ELF-1 (cell line): Measurements from ENCODE around the gene LRP8.

Experiments
- DNase-seq: peaks from one replicate; pipeline ENCODE4 v3.0.0-alpha.2; 2016; ENCODE audit warnings: low read depth, low spot score

Gene LRP8

DNA sequence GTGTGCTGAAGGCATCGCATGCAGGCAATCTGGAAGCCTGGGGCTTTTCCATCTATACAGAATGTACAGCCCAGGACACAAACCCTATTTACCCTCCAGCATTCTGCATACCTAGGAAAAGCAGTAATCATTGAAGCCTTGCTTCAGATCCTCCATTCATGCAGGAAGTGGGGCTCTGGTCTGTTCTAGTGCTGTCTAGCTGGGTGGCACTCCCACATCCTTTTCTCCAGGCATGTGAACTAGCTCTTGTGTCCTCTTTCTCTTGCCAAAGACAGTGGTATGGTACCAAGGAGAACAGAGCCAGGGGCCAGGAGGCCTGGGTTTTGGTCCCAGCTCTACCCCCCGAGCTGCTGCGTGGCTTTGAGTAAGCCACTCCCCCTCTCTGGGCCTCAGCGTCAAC lies 21.7 kb downstream of the LRP8 start:
- no peak for DNase-seq

DNA sequence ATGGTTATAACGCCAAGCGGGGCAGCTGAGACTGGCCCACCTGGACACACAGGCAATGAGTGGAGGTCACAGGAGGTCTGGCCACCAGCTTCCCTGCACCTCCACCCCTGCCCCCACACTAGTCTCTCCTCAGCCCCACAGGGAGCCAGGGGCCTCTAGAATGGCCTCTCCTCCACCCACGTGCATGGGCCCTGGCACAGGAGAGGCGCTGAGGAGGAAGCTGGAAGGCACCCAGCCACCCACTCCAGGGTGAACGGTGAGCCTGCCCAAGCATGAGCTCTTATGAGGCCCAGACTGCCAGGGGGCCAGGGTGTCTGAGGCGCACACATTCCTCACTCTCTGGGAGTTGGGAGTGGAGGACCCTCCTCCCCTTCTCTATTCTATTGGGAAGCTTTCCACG lies 22.2 kb downstream of the LRP8 start:
- no peak for DNase-seq

DNA sequence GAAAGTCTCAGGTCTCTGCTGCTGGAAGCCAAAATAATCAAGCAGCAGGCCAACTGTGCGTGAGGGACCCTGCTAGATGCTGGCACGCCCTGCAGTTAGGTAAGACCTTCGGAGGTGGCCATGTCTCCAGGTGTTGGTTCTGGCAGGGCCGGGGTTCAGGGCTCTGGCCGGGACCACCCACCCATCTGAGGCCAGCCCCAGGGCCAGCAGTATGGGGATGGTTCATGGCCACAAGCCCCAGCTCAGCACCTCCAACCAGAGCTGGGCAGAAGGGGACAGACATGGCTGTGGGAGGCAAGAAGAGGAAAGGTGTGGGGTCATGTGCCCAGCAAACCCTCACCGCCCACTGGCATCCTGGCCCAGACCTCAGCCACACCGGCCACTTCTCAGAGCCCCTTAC lies 23.3 kb downstream of the LRP8 start:
- no peak for DNase-seq

DNA sequence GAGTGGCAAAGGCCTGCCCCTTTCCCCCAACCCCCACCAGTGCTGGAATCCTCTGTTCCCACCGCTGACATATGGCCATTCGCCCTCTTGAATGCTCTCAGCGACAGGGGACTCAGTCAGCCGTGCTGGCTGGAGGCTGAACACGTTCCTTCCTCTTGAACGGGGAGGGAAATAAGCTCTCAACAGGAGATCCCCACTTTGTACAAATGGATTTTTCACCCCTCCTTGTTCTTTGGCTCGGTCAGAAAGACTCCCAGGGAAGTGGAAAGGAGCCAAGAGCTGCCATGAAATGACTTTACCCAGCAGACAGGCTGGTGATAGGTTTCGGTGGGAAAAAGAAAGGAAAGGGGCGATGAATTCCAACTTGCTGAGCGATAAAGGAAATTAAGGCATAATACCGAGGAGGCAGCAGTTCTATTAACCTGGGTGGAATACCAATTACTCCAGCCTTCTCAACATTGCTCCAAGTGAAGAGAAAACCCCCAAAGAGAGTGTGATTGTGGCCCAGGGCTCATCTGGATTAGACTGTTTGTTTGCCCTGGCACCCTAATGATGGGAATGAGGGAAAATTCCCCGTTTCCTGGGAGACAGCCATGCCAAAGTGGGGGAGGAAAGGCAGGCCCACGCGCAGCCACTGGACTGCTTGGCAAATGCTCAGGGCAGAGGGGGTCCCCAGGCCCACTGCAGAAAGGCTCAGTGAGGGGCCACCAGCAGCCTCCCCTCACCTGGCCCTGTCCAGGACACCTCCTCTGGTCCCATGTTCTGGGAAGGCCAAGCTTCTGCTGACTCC lies 23.9 kb downstream of the LRP8 start:
- no peak for DNase-seq

DNA sequence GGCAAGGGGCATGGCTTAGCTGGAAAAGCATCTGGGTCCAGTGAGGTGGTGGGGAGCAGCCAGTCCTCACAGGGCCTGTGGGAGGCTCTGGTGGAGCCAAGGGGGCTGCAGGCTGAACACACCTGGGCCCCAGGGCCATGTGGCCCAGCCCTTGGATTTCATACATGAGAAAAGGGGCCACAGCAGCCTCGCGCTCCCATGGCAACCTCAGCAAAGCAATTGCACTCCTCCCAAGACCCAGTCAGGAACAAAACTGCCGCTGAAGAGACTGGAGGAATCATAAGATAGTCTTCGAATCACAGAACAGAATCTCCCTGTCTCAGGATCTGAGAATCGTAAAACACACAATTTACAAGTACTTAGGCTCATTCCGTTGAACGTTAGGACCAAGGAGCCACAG lies 24.6 kb downstream of the LRP8 start:
- DNase-seq = no peak

DNA sequence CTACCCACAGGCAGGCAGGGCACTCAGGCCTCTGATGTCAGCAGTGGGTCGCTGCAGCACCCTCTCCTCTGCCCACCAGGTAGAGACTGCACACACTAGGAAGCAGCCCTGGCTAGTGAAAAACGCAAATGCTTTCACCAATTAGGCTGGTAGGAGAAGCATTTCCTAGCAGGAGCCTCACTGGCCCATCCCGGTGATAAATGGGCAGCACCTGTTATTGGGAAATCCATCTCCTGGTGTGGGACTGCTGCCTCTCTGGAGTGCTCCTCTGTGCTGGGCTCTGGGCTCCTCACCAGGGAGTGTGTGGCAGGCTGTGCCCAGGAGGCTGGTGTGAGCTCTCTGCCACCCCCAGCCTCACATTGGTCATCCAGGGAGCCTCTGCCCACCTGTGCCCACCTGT lies 28.6 kb downstream of the LRP8 start:
- no peak for DNase-seq

DNA sequence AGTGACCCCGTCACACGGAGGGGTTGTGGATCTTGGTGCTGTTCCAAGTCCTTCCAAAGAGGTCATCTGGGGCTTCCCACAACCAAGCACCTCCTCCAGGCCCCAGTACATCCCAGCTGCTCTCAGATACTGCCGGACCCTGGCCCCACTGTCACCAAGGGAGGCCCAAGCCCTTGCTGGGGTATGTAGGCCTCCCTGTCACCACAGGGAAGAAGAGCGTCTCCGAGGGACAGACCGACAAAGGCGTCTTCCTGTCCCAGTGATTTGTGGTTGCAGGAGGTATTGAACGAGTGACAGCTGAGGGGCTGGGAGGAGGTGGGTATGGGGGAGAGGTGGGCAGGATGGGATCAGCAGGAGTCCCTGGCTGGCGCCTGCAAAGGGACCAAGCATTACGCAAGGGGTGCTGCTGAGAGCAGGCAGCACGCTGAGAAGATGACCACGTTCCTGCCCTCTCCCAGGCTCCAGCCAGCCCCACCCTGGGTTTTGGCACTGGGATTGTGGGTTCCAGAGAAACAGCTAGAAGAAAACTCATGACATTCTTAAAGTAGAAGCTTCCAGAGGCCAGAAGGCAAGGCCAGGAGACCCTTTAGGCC lies 29.7 kb downstream of the LRP8 start:
- DNase-seq = no peak

DNA sequence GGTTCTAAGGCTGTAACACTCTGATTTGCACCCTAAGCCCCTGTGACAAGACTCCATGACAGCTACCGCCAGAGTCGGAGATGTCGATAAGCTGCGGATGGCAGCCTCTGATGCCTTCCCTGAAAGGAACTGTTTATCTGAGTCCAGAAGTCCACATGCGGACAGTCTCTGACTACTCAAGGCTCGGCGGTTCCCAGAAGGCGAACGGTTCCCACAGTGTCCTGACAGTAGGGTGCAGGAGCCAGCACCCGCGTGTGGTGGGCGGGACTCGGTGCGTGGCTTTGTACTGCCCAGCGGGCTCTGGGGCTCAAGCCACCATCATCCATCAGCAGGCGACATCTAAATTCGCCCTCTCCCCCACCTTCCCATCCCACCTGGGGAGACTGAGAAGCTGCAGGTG lies 30.7 kb downstream of the LRP8 start:
- no peak for DNase-seq

DNA sequence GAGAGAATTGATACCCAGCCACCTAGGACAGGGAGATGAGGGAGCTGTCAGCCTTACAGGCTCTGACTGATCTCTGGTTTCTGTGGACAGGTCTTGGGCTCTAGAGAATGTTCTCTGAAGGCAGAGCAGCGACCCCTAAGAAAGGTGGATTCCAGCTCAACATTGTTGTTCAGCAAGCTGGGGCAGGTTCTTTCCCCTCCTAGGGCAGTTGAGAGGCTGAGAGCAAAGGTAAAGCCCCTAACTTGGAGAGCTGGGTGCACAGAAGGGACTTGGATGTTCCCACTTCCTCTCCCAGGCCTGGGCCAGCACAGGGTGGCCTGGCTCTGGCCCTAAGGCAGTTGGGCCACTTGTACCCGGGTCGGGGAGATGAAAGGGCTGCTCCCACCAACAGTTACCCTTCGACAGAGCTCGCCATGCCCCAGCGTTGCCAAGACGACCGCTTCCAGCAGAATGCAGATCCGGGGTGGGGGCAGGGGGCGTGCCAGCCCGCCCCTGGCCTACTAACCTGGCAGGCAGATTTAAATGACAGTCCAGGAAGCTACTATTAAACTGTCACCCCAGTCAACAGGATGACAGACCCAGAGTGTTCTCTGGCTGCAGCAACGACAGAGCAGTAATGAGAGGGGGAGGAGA lies 31.6 kb downstream of the LRP8 start:
- no peak for DNase-seq

DNA sequence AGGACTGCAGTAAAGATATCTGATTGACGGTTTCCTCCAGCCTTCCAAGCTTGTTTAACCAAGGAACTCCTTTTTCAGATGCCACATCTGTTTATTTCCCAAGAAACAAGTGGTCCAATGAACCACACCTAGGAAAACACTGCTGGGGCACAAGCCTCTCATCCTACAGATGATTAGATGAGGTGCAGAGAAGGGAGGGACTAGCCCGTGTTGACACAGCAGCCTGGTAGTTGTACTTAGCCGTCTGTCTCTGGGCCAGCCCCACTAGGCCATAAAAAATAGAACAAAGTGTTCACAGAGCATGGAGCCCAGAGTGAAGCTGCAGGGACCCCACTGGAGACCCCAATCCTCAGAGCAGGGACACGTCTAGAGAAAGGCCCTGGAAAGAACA lies 32.1 kb downstream of the LRP8 start:
- no peak for DNase-seq

DNA sequence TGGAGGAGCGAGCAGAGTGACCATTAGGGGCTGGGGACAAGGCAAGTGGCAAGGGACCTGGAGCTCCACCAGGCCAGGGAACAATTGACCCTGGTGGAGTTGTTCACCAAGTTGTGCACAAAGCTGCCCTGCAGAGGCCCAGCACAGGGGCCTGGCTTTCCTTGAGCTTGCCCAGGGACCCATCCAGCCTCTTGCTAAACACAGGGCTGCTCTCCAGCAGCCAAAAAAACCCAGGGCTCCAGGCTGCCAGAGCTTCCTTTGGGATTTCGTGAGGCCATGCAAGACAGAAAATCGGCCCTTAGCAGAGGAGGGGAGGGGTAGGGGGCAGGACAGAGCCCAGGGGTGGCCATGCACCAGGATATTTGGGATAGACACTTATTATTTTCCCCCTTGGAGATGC lies 32.6 kb downstream of the LRP8 start:
- DNase-seq = no peak

DNA sequence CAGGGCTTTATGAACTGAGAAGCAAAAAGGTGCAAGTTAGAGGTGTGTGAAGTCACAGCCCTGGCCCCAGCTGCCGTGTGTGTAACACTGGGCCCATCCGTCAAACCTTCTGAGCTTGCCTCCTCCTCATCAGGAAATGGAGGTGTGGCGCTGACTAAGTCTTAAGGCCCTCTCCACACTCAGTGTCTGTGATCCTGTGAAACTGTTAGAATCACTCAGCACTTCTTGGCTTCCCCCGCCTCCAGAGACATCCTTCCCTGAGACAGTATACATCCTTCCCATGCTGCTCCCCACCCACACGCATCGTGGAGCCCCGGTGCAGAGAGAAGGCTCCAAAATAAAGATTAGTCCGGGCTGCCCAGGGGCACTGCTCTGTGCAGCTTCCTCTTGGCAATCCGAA lies 33.3 kb downstream of the LRP8 start:
- no peak for DNase-seq

DNA sequence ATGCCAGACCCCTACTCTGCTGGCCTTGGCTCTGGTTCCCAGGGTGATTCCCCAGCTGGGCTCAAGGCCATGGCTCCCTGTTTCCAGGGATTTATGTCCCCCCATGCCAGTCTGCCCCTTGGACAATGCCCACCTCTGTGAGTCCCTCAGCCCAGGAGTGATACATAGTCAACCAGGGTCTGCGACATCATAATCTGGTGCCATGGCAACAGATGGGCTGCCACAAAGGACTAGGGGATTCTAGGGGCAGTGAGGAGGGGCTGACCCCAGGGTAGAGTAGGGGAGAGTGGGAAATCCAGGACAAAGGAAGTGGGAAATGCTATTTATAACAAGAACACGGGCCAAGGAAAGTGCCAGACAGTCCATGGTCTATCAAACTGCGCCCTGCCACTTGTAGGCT lies 33.8 kb downstream of the LRP8 start:
- no peak for DNase-seq

DNA sequence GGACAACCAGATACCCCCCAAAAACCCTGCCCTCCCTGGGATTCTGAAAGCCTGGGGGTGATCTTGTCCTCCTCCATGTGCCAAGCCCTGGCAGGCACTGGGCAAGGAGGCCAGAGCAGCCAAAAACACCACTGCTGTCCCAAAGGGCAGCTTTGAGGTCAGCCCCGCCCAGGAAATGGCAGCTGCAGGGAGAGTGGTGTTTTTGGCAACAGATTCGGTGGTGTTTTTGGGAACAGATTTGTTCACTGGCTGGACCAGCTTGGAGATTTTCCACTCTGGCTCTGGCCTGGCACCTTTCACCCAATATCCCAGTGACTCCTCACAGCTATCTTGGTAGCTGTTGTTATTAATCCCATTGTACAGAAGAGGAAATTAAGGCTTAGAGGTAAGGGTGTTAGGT lies 34.7 kb downstream of the LRP8 start:
- no peak for DNase-seq

DNA sequence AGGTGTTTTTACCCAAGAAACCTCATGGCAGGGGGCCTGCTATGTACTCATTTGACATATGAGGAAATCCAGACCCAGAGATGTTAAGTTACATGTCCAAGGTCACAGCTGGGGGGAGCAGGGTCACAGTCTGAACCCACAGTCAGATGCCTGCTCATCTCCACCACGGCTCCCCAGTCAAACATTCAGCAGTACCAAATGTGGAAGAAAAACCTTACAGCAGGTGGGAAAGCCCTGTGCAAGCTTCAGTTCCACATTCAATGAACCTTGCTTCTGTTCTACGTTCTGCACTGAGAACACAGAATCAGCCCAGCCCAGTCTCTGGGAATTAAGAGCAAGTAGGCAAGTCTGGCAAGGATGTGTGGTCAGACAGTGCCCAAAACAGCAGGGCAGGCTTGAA lies 35.2 kb downstream of the LRP8 start:
- DNase-seq = no peak

DNA sequence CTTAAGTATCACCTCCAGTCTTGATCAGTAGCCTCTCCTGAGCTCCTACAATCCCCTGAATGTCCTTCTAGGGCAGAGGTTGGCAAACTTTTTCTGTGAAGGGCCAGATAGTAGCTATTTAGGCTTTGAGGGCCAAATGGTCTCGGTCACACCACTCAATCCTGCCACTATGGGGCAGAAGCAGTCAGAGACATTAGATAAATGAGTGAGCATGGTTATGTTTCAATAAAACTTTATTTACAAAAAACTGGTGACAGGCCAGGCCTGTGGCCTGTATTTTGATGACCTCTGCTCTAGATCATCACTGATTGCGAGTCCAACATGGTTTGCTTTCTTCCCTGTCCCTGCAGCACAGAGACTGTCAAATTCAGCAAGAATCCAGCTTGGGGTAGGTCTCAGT lies 36.3 kb downstream of the LRP8 start:
- DNase-seq = no peak

DNA sequence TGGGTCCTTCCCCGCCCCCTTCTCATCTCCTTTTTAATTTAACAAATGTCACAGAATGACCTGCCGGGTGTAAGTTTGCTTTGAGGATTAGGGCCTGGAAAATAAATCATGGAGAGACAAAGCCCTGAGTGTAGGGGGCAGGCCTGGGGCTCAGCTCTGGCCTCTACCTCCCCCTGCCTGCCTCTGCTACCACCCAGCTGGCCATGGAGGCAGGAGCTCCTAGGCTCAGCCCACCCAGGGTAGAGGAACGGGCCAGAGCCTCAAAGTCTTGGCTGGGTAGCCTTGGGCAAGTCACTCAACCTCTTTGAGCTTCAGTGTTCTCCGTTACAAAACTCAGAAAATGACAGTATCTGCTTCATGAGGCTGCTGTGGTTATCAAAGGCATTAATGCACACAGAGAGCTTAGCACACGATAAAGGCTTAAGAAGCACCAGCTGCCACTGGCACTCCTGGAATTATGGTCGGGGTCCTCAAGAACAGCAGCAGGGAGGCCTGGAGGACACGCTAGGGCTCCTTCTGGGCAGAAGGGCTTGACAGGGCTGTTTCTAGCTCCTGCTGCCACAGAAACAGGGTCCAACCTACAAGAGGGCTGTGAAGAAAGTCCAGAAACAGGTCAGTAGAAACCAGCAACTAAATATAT lies 39.0 kb downstream of the LRP8 start:
- no peak for DNase-seq

DNA sequence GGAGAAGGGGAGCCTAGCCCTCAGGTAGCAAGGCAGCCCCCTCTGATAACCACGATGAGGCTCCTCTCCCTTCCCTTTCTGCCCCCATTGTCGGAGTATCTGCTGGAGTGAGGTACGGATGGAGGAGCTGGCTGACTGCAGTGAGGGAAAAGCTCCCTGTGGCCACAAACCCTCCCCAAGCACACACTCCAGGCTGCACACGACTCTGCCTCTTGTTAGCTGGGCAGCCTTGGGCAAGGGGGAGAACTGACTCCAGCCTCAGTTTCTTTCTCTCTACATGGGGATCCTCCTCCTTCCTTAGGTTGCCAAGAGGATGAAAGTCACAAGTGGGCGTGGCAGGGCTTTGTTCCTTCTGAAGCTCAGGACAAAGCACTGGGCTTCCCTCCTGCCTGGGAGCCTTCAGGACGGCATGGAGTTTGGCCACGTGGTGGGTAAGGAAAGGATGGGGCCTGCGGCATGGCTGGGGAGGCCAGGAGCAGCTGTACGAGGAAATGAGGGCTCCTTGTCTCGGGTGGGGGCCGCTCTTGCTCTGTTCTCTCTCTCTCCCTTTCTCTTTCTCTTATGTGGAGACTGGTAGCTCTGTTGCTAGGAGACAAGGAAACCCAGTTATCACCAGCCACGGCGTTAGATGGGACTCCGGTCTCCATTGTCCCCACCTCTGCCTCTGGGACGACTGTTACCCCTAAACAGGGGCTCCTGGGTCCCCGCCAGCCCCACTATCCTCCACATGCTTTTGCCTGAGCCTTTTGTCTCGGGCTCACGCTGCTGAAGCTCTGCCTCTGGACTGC lies 39.7 kb downstream of the LRP8 start:
- DNase-seq = peak; percentile 59

DNA sequence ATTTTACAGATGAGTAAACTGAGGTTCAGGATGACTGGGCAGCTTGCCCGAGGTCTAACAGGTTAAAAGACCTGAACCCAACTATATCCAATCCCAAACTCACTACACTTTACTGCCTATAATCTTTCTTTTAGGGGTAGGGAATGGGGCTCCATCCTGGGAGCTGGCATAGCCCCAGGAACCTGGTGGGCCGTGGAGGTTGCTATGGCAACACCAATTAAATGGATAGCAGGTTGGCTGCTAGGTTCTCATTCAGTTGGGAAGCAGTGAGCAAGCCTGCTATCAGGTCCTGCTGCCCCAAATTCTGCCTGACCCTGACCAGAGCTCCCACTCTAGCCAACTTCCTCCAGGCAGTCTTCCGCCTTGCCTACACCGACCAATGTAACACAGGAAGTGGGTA lies 40.9 kb downstream of the LRP8 start:
- DNase-seq = no peak

DNA sequence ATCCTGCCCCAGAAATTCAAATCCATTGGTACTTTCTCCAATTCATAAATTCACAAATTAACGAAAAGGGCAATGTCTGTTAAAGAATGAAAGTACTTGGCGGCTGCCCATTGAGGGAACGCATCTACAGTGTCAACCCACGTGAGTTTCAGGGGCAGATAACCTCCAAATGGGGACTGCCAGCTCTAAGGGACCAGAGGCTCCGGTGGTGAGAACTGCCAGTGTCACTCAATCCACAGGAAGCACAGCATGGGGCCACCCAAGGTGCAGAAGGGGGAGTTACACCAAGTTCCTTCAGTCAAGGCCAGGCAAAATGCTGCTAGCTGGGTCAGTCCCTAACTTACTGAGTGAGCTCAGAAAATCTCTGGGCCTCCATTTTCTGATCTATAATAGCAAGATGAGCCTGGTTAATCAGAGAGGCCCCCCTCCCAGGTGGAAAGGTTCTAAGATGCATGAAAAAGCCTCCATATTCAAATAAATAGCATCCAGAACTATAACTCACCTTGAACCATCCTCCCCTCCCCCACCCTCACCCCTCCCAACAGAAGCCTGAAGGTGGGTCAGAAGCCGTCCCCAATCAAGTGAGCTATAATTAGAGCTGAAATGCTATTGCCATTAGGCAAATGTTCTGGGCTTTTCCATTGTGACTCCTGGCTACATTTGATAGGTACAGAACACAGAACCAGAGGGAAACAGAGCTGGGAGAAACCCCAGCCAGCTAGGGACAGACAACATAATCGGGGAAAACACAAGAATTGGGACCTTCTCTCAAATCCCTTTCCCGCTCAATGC lies 41.7 kb downstream of the LRP8 start:
- DNase-seq = no peak

DNA sequence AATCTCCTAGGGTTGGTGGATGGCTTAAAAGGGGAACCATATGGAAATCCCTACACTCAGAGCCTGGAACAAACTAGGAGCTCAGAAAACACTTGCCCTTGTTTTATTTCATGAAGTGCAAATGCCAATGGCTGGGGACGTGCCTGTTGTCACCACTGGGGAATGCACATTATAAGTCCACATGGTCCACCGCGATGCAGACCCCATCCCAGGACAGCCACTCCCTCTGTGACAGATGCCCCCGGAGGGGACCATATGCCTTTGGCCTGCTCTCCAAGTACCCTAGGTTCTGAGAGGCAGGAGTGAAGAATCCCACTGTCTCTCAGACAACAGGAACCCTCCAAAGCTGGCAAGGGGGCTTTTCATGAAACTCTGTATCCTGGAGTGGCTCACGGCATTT lies 42.3 kb downstream of the LRP8 start:
- DNase-seq = no peak
